Measurements from ENCODE around the gene APLNR.

APLNR gene

GRCh38 chr11:57216463-57216862, 20.6 kb downstream of the APLNR start:
- Histone ChIP-seq H3K9me3 (ENCODE audit: control insufficient read depth, insufficient read depth, low read length) (no peaks in the 10 kb centered on the region), H3K9ac (ENCODE audit: low read depth, low read length) (no peak overlapping the region), H3K27ac (ENCODE audit: low read depth, low read length) (no peak overlapping the region), H3K4me3 (ENCODE audit: low read depth, low read length) (no peak overlapping the region), H3K4me1 (ENCODE audit: control insufficient read depth, insufficient read depth, low read length) (peaks cover 22% of the 10 kb centered on the region), H3K36me3 (ENCODE audit: control insufficient read depth, insufficient read depth, low read length) (no peaks in the 10 kb centered on the region), H3K27me3 (ENCODE audit: control insufficient read depth, insufficient read depth, low read length) (no peaks in the 10 kb centered on the region)

GRCh38 chr11:57214494-57214893, 22.6 kb downstream of the APLNR start:
- no peaks in the 10 kb centered on the region for H3K9me3 ChIP-seq (ENCODE audit: control insufficient read depth, insufficient read depth, low read length)
- no peaks in the 10 kb centered on the region for H3K36me3 ChIP-seq (ENCODE audit: control insufficient read depth, insufficient read depth, low read length)
- H3K27ac ChIP-seq (ENCODE audit: low read depth, low read length): no peak overlapping the region
- H3K27me3 ChIP-seq (ENCODE audit: control insufficient read depth, insufficient read depth, low read length): no peaks in the 10 kb centered on the region
- no peak overlapping the region for H3K9ac ChIP-seq (ENCODE audit: low read depth, low read length)
- H3K4me1 ChIP-seq (ENCODE audit: control insufficient read depth, insufficient read depth, low read length): peaks cover 29% of the 10 kb centered on the region
- no peak overlapping the region for H3K4me3 ChIP-seq (ENCODE audit: low read depth, low read length)

- Histone ChIP-seq H3K4me3 (ENCODE audit: low read depth, low read length) (no peak overlapping the region), H3K27me3 (ENCODE audit: control insufficient read depth, insufficient read depth, low read length) (no peaks in the 10 kb centered on the region), H3K4me1 (ENCODE audit: control insufficient read depth, insufficient read depth, low read length) (peaks cover 29% of the 10 kb centered on the region), H3K9ac (ENCODE audit: low read depth, low read length) (no peak overlapping the region), H3K36me3 (ENCODE audit: control insufficient read depth, insufficient read depth, low read length) (no peaks in the 10 kb centered on the region), H3K9me3 (ENCODE audit: control insufficient read depth, insufficient read depth, low read length) (no peaks in the 10 kb centered on the region), H3K27ac (ENCODE audit: low read depth, low read length) (peak overlapping the region; percentile 72)
Measured at GRCh38 chr11:57214098-57214417, 23.0 kb downstream of the APLNR start.

- Histone ChIP-seq H3K4me3 (ENCODE audit: low read depth, low read length) (peak overlapping the region; percentile 27; the same call in 1 of the 2 replicates), H3K9ac (ENCODE audit: low read depth, low read length) (no peak overlapping the region), H3K27me3 (ENCODE audit: control insufficient read depth, insufficient read depth, low read length) (no peaks in the 10 kb centered on the region), H3K4me1 (ENCODE audit: control insufficient read depth, insufficient read depth, low read length) (peaks cover 29% of the 10 kb centered on the region), H3K27ac (ENCODE audit: low read depth, low read length) (peak overlapping the region; percentile 72), H3K9me3 (ENCODE audit: control insufficient read depth, insufficient read depth, low read length) (no peaks in the 10 kb centered on the region), H3K36me3 (ENCODE audit: control insufficient read depth, insufficient read depth, low read length) (no peaks in the 10 kb centered on the region)
Measured at GRCh38 chr11:57213342-57214097, 23.5 kb downstream of the APLNR start.

GRCh38 chr11:57210781-57211180, 26.3 kb downstream of the APLNR start:
- no peaks in the 10 kb centered on the region for H3K27me3 ChIP-seq (ENCODE audit: control insufficient read depth, insufficient read depth, low read length)
- no peak overlapping the region for H3K9ac ChIP-seq (ENCODE audit: low read depth, low read length)
- no peaks in the 10 kb centered on the region for H3K36me3 ChIP-seq (ENCODE audit: control insufficient read depth, insufficient read depth, low read length)
- H3K4me1 ChIP-seq (ENCODE audit: control insufficient read depth, insufficient read depth, low read length): peaks cover 31% of the 10 kb centered on the region
- H3K9me3 ChIP-seq (ENCODE audit: control insufficient read depth, insufficient read depth, low read length): no peaks in the 10 kb centered on the region
- no peak overlapping the region for H3K4me3 ChIP-seq (ENCODE audit: low read depth, low read length)
- H3K27ac ChIP-seq (ENCODE audit: low read depth, low read length): no peak overlapping the region

GRCh38 chr11:57207168-57207567, 29.9 kb downstream of the APLNR start:
- no peaks in the 10 kb centered on the region for H3K27me3 ChIP-seq (ENCODE audit: control insufficient read depth, insufficient read depth, low read length)
- peaks cover 23% of the 10 kb centered on the region for H3K4me1 ChIP-seq (ENCODE audit: control insufficient read depth, insufficient read depth, low read length)
- no peak overlapping the region for H3K27ac ChIP-seq (ENCODE audit: low read depth, low read length)
- no peak overlapping the region for H3K9ac ChIP-seq (ENCODE audit: low read depth, low read length)
- H3K9me3 ChIP-seq (ENCODE audit: control insufficient read depth, insufficient read depth, low read length): no peaks in the 10 kb centered on the region
- no peak overlapping the region for H3K4me3 ChIP-seq (ENCODE audit: low read depth, low read length)
- H3K36me3 ChIP-seq (ENCODE audit: control insufficient read depth, insufficient read depth, low read length): no peaks in the 10 kb centered on the region

- no peaks in the 10 kb centered on the region for H3K27me3 ChIP-seq (ENCODE audit: control insufficient read depth, insufficient read depth, low read length)
Measured at GRCh38 chr11:57205041-57205641, 31.9 kb downstream of the APLNR start.

GRCh38 chr11:57203882-57204480, 33.1 kb downstream of the APLNR start:
- H3K4me3 ChIP-seq (ENCODE audit: low read depth, low read length): no peak overlapping the region
- H3K27ac ChIP-seq (ENCODE audit: low read depth, low read length): no peak overlapping the region
- no peaks in the 10 kb centered on the region for H3K9me3 ChIP-seq (ENCODE audit: control insufficient read depth, insufficient read depth, low read length)
- no peak overlapping the region for H3K9ac ChIP-seq (ENCODE audit: low read depth, low read length)
- no peaks in the 10 kb centered on the region for H3K27me3 ChIP-seq (ENCODE audit: control insufficient read depth, insufficient read depth, low read length)
- H3K4me1 ChIP-seq (ENCODE audit: control insufficient read depth, insufficient read depth, low read length): peaks cover 16% of the 10 kb centered on the region
- no peaks in the 10 kb centered on the region for H3K36me3 ChIP-seq (ENCODE audit: control insufficient read depth, insufficient read depth, low read length)

More at GRCh38 chr11:57205041-57205641, 31.9 kb downstream of the APLNR start:
- H3K36me3 ChIP-seq (ENCODE audit: control insufficient read depth, insufficient read depth, low read length): no peaks in the 10 kb centered on the region
- H3K4me1 ChIP-seq (ENCODE audit: control insufficient read depth, insufficient read depth, low read length): peaks cover 16% of the 10 kb centered on the region
- peak overlapping the region; percentile 5; the same call in 1 of the 2 replicates for H3K4me3 ChIP-seq (ENCODE audit: low read depth, low read length)
- H3K9ac ChIP-seq (ENCODE audit: low read depth, low read length): no peak overlapping the region
- no peaks in the 10 kb centered on the region for H3K9me3 ChIP-seq (ENCODE audit: control insufficient read depth, insufficient read depth, low read length)
- peak overlapping the region; percentile 76 for H3K27ac ChIP-seq (ENCODE audit: low read depth, low read length)

GRCh38 chr11:57203359-57203758, 33.7 kb downstream of the APLNR start:
- Histone ChIP-seq H3K4me3 (ENCODE audit: low read depth, low read length) (no peak overlapping the region), H3K27ac (ENCODE audit: low read depth, low read length) (no peak overlapping the region), H3K9me3 (ENCODE audit: control insufficient read depth, insufficient read depth, low read length) (no peaks in the 10 kb centered on the region), H3K4me1 (ENCODE audit: control insufficient read depth, insufficient read depth, low read length) (peaks cover 16% of the 10 kb centered on the region), H3K36me3 (ENCODE audit: control insufficient read depth, insufficient read depth, low read length) (no peaks in the 10 kb centered on the region), H3K9ac (ENCODE audit: low read depth, low read length) (no peak overlapping the region), H3K27me3 (ENCODE audit: control insufficient read depth, insufficient read depth, low read length) (no peaks in the 10 kb centered on the region)

- Histone ChIP-seq H3K9me3 (ENCODE audit: control insufficient read depth, insufficient read depth, low read length) (no peaks in the 10 kb centered on the region), H3K36me3 (ENCODE audit: control insufficient read depth, insufficient read depth, low read length) (no peaks in the 10 kb centered on the region), H3K4me1 (ENCODE audit: control insufficient read depth, insufficient read depth, low read length) (peaks cover 16% of the 10 kb centered on the region), H3K9ac (ENCODE audit: low read depth, low read length) (no peak overlapping the region), H3K27me3 (ENCODE audit: control insufficient read depth, insufficient read depth, low read length) (no peaks in the 10 kb centered on the region), H3K4me3 (ENCODE audit: low read depth, low read length) (no peak overlapping the region), H3K27ac (ENCODE audit: low read depth, low read length) (no peak overlapping the region)
Measured at GRCh38 chr11:57202281-57202680, 34.8 kb downstream of the APLNR start.

GRCh38 chr11:57200917-57201316, 36.1 kb downstream of the APLNR start:
- peaks cover 15% of the 10 kb centered on the region for H3K4me1 ChIP-seq (ENCODE audit: control insufficient read depth, insufficient read depth, low read length)
- no peak overlapping the region for H3K4me3 ChIP-seq (ENCODE audit: low read depth, low read length)
- H3K27ac ChIP-seq (ENCODE audit: low read depth, low read length): no peak overlapping the region
- no peak overlapping the region for H3K9ac ChIP-seq (ENCODE audit: low read depth, low read length)
- H3K36me3 ChIP-seq (ENCODE audit: control insufficient read depth, insufficient read depth, low read length): no peaks in the 10 kb centered on the region
- no peaks in the 10 kb centered on the region for H3K9me3 ChIP-seq (ENCODE audit: control insufficient read depth, insufficient read depth, low read length)
- no peaks in the 10 kb centered on the region for H3K27me3 ChIP-seq (ENCODE audit: control insufficient read depth, insufficient read depth, low read length)

All from HUES48 (cell line).